Measurements from ENCODE around the gene SLC41A2. TPM values are rescaled to one million over a fixed set of nuclear protein-coding genes. Genes with fewer than 3 reads are reported as not detected.

SLC41A2 gene
- total and polyA plus RNA-seq, 9 of the 15 experiments (the other 6 are each of a cell fraction or from before 2014, with no cell fraction given) = 0.01 to 0.89 (median 0.16) TPM; not detected in 1

DNA sequence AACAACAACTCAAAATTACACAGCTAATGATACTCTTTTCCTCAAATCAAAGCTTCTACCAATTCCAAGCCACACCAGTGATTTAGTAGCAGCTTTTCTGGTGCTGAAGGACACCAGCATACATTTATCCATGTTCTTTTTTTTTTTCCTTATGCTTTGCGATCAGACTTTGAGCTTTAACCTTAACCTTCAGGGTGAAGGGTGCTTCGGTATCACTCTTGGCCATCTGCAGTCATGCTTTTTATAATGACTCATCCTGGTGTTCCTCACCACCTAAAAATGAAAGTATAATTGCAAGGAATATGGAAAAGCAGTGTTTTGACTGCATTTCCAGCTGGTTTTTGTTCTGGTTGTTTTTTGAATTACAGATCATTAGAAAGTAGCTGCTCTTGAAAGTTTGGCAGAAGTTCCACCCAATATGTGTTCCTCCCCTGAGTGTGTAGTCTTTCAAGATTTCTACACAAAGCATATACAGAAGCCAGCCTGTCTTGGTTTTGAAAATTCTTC is 1.3 kb upstream of the SLC41A2 start (continued):
- TF ChIP-seq, protein P1, sequence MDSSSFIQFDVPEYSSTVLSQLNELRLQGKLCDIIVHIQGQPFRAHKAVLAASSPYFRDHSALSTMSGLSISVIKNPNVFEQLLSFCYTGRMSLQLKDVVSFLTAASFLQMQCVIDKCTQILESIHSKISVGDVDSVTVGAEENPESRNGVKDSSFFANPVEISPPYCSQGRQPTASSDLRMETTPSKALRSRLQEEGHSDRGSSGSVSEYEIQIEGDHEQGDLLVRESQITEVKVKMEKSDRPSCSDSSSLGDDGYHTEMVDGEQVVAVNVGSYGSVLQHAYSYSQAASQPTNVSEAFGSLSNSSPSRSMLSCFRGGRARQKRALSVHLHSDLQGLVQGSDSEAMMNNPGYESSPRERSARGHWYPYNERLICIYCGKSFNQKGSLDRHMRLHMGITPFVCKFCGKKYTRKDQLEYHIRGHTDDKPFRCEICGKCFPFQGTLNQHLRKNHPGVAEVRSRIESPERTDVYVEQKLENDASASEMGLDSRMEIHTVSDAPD (CRISPR knock-in tag; IDR thresholded peaks at IDR 0.05) = no peak
- TF ChIP-seq KDM1A (IDR thresholded peaks at IDR 0.05) (peak; percentile 57 to 64), ARID1B (IDR thresholded peaks at IDR 0.05) (peak; percentile 84), MTA2 (IDR thresholded peaks at IDR 0.05; ENCODE audit: low read depth) (peak; percentile 23; the same call in 1 of the 2 replicates), SOX6 (IDR thresholded peaks at IDR 0.05) (peak; percentile 27; the same call in 1 of the 2 replicates), ELF1 (tag; IDR thresholded peaks at IDR 0.05) (peak; percentile 49; the same call in 1 of the 2 replicates), TAL1 (IDR thresholded peaks at IDR 0.05) (peak; percentile 55), TCF3 (CRISPR knock-in tag; IDR thresholded peaks at IDR 0.05) (peak; percentile 38), KAT7 (CRISPR knock-in tag; IDR thresholded peaks at IDR 0.05; ENCODE audit: borderline replicate concordance) (0 out of 2 replicates have a peak, but pooled peaks have one; percentile 32), MCM3 (IDR thresholded peaks at IDR 0.05) (no peak), LCOR (CRISPR knock-in tag; IDR thresholded peaks at IDR 0.05) (no peak), SMARCA5 (IDR thresholded peaks at IDR 0.05) (no peak), TEAD4 (IDR thresholded peaks at IDR 0.05; ENCODE audit: low read length) (peak; percentile 48; the same call in 1 of the 2 replicates), TEAD4 (CRISPR knock-in tag; IDR thresholded peaks at IDR 0.05; ENCODE audit: borderline replicate concordance) (no peak), NFE2 (IDR thresholded peaks at IDR 0.05; ENCODE audit: low read depth) (peak; percentile 50), SMARCE1 (IDR thresholded peaks at IDR 0.05) (peak; percentile 85; the same call in 1 of the 2 replicates)
- TF ChIP-seq, protein P2, sequence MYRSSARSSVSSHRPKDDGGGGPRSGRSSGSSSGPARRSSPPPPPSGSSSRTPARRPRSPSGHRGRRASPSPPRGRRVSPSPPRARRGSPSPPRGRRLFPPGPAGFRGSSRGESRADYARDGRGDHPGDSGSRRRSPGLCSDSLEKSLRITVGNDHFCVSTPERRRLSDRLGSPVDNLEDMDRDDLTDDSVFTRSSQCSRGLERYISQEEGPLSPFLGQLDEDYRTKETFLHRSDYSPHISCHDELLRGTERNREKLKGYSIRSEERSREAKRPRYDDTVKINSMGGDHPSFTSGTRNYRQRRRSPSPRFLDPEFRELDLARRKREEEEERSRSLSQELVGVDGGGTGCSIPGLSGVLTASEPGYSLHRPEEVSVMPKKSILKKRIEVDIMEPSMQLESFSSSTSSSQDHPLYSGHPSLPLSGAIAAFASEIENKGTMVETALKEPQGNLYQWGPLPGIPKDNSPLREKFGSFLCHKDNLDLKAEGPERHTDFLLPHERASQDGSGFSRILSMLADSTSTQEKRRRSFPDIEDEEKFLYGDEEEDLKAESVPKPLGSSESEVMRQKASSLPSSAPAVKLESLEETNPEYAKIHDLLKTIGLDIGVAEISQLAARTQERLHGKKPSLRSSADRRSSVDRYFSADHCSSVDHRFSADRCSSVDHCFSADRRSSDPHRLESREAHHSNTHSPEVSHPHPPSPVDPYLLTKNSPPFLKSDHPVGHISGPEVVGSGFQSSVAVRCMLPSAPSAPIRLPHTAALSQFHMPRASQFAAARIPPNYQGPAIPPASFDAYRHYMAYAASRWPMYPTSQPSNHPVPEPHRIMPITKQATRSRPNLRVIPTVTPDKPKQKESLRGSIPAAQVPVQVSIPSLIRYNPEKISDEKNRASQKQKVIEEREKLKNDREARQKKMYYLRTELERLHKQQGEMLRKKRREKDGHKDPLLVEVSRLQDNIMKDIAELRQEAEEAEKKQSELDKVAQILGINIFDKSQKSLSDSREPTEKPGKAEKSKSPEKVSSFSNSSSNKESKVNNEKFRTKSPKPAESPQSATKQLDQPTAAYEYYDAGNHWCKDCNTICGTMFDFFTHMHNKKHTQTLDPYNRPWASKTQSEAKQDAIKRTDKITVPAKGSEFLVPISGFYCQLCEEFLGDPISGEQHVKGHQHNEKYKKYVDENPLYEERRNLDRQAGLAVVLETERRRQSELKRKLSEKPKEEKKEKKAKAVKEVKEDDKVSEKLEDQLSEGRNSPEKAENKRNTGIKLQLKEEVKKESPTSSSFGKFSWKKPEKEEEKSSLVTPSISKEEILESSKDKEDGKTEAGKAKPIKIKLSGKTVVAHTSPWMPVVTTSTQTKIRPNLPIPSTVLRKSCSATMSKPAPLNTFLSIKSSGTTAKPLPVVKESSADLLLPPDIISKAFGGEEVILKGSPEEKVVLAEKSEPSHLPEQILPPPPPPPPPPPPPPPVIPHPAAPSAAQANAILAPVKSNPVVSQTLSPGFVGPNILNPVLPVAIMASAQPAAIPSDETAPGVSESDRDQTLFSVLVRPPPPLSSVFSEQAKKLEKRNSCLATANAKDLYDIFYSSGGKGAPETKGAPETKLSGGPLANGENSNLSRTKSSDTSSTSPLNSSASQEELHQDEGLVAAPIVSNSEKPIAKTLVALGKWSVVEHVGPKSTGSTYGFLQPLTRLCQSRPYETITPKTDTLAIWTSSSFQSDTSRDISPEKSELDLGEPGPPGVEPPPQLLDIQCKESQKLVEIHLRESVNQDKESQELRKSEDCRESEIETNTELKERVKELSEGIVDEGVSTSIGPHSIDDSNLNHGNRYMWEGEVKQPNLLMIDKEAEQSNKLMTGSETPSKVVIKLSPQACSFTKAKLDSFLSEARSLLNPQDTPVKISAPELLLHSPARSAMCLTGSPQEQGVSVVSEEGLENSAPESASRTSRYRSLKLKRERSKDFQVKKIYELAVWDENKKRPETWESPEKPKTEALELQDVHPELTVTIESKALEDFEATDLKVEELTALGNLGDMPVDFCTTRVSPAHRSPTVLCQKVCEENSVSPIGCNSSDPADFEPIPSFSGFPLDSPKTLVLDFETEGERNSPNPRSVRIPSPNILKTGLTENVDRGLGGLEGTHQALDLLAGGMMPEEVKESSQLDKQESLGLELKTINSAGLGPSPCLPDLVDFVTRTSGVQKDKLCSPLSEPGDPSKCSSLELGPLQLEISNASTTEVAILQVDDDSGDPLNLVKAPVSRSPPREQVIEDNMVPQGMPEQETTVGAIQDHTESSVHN (IDR thresholded peaks at IDR 0.05; ENCODE audit: borderline replicate concordance in 1 of 2, low read depth in 1 of 2) = peak in 1 of 2 experiments; percentile 60; a peak in 2 of 4 replicates
- TF ChIP-seq, protein P3, sequence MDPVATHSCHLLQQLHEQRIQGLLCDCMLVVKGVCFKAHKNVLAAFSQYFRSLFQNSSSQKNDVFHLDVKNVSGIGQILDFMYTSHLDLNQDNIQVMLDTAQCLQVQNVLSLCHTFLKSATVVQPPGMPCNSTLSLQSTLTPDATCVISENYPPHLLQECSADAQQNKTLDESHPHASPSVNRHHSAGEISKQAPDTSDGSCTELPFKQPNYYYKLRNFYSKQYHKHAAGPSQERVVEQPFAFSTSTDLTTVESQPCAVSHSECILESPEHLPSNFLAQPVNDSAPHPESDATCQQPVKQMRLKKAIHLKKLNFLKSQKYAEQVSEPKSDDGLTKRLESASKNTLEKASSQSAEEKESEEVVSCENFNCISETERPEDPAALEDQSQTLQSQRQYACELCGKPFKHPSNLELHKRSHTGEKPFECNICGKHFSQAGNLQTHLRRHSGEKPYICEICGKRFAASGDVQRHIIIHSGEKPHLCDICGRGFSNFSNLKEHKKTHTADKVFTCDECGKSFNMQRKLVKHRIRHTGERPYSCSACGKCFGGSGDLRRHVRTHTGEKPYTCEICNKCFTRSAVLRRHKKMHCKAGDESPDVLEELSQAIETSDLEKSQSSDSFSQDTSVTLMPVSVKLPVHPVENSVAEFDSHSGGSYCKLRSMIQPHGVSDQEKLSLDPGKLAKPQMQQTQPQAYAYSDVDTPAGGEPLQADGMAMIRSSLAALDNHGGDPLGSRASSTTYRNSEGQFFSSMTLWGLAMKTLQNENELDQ (CRISPR knock-in tag; IDR thresholded peaks at IDR 0.05; ENCODE audit: borderline replicate concordance) = no peak

Measured in K562 (cell line).